Esophagus muscularis mucosa (tissue), 4 donors: ENCODE results near the gene SH3BP5L. TPM values are rescaled to one million over a fixed set of nuclear protein-coding genes. Genes with fewer than 3 reads are reported as not detected.

Source experiments
- DNase-seq: peaks from one replicate; pipeline ENCODE4 v3.0.0-alpha.2; 2017; ENCODE audit errors: extremely low spot score
- H3K27ac ChIP-seq, 4 donors: fragments of 200-600 bp; sonication (generic); replicated peaks in 1 of 4; 1 replicate in 3 of 4; 2 replicates in 1 of 4; pipeline ENCODE4 v1.5.1; 2016 to 2019; ENCODE audit warnings: mild to moderate bottlenecking in 1 of 4
- H3K27me3 ChIP-seq, 4 donors: fragments of 200-600 bp; sonication (generic); one replicate each; pipeline versions ENCODE4 v1.5.1 to v1.6.0; 2016 to 2019
- H3K36me3 ChIP-seq, 4 donors: fragments of 200-600 bp; sonication (generic); one replicate each; pipeline ENCODE4 v1.5.1; 2016 to 2019
- H3K4me1 ChIP-seq, 4 donors: fragments of 200-600 bp; sonication (generic); one replicate each; pipeline ENCODE4 v1.5.1; 2016 to 2019
- H3K4me3 ChIP-seq, 4 donors: fragments of 200-600 bp; sonication (generic); 1 replicate in 2 of 4; 2 replicates in 2 of 4; pipeline ENCODE4 v1.5.1; 2016 to 2019; ENCODE audit warnings: mild to moderate bottlenecking in 4 of 4, moderate library complexity in 1 of 4
- H3K9me3 ChIP-seq, 4 donors: fragments of 200-600 bp; sonication (generic); 1 replicate in 3 of 4; 2 replicates in 1 of 4; pipeline ENCODE4 v1.5.1; 2016 to 2019
- EP300 ChIP-seq: sonication (generic); formaldehyde crosslinking; IDR thresholded peaks from one replicate; pipeline ENCODE4 v1.6.1; 2017; ENCODE audit warnings: antibody characterized with exemption
- POLR2A ChIP-seq: fragments of 450-650 bp; IDR thresholded peaks from one replicate; pipeline ENCODE4 v1.6.1; 2017; ENCODE audit warnings: antibody characterized with exemption, moderate library complexity, mild to moderate bottlenecking, low read depth
- POLR2AphosphoS5 ChIP-seq, 2 donors: sonication (generic); formaldehyde crosslinking; IDR thresholded peaks; one replicate each; pipeline ENCODE4 v1.6.1; 2017; ENCODE audit warnings: antibody characterized with exemption in 2 of 2
- WGBS: methylation state at CpG from one replicate; pipeline ENCODE4 v1.1.5; 2018; 5-methylcytosine and 5-hydroxymethylcytosine counted together
- intact Hi-C: fragments of 100-400 bp; cut with DNase I; formaldehyde crosslinking; loops from one replicate; pipeline ENCODE4 v1.15.1; 2023
- total RNA-seq, 4 donors: library from RNA; depleted of rRNA; stranded (reverse); fragments of >200 nt; gene quantifications; one replicate each; pipeline versions ENCODE4 v1.1.0 to v1.2.1, GENCODE V29; 2016
- TF ChIP-seq, protein P1 (sequence below), 3 experiments: fragments of 200-600 bp in 2 of 3; fragments of 450-650 bp in 1 of 3; sonication (generic) in 2 of 3; IDR thresholded peaks; one replicate each; pipeline ENCODE4 v1.5.1; 2017 to 2019; ENCODE audit warnings: antibody characterized with exemption in 3 of 3, mild to moderate bottlenecking in 2 of 3, moderate library complexity in 1 of 3

The SH3BP5L gene
- total RNA-seq, 4 donors from 2014 or later = 19.9 to 36.2 (median 28.3) TPM

DNA sequence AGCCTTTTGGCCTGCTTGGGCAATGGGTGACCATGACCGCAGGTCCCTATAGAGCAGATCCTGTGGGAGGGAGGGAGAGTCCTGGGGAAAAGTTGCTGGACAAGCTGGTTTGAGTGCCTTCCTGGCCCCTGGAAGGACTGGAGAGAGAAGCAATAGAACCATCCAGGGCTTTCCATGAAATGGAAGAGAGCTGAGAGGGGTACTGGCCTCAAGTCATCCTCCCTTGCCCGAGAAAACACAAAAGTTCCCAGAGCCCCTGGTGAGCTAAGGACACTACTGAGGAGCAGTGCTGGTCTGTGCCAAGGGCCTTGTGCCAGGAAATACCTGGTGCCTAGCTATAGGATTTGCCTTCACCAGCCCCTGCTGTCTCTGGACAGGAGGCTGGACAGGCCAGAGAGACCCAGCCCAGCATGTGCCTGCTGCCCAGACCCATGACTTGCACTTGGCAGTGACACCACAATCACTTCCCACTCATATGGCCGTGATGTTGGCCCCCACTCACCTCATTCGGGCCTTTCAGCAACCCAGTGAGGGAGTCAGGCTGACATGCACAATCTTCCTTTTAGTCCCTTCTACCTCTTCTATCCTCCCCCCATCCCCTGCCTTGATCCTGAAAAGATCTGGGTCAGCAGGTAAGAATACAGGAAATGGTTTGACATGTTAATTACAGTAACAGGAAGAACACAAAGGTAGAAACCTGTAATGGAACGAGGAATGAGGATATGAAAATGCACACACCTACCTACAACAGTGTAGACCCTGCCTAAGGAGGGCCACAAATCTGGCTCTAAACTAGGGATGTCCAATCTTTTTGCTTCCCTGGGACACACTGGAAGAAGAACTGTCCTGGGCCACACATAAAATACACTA, 7.0 kb downstream of the SH3BP5L start:
- Histone ChIP-seq H3K27me3 (no peaks in the 10 kb centered on the region), H3K4me3 (no peak overlapping the region), H3K27ac (no peak overlapping the region), H3K9me3 (no peaks in the 10 kb centered on the region), H3K4me1 (peaks cover 38 to 55% (median 51%) of the 10 kb centered on the region in 4 donors), H3K36me3 (peaks cover 27 to 70% (median 59%) of the 10 kb centered on the region in 4 donors)
- no peak for DNase-seq
- no peak for TF ChIP-seq EP300
- TF ChIP-seq POLR2A = no peak
- no peak for TF ChIP-seq POLR2AphosphoS5 (IDR thresholded peaks at IDR 0.05)
- TF ChIP-seq, protein P1, sequence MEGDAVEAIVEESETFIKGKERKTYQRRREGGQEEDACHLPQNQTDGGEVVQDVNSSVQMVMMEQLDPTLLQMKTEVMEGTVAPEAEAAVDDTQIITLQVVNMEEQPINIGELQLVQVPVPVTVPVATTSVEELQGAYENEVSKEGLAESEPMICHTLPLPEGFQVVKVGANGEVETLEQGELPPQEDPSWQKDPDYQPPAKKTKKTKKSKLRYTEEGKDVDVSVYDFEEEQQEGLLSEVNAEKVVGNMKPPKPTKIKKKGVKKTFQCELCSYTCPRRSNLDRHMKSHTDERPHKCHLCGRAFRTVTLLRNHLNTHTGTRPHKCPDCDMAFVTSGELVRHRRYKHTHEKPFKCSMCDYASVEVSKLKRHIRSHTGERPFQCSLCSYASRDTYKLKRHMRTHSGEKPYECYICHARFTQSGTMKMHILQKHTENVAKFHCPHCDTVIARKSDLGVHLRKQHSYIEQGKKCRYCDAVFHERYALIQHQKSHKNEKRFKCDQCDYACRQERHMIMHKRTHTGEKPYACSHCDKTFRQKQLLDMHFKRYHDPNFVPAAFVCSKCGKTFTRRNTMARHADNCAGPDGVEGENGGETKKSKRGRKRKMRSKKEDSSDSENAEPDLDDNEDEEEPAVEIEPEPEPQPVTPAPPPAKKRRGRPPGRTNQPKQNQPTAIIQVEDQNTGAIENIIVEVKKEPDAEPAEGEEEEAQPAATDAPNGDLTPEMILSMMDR (IDR thresholded peaks at IDR 0.05) = no peak
- intact Hi-C loops = no loop called here
- WGBS = 61% methylated on average over 5 of the region's 5 CpGs

GRCh38 chr1:248817065-248817464, 8.7 kb downstream of the SH3BP5L start:
- Histone ChIP-seq H3K4me1 (peaks cover 21 to 38% (median 34%) of the 10 kb centered on the region in 4 donors), H3K36me3 (peaks cover 37 to 80% (median 72%) of the 10 kb centered on the region in 4 donors), H3K9me3 (no peaks in the 10 kb centered on the region), H3K27ac (no peak overlapping the region), H3K27me3 (no peaks in the 10 kb centered on the region), H3K4me3 (no peak overlapping the region)
- no peak for TF ChIP-seq POLR2A
- no peak for TF ChIP-seq POLR2AphosphoS5 (IDR thresholded peaks at IDR 0.05)
- TF ChIP-seq, protein P1 (IDR thresholded peaks at IDR 0.05) = no peak
- TF ChIP-seq EP300 = no peak
- no peak for DNase-seq
- 79% methylated on average over 3 of the region's 6 CpGs for WGBS
- intact Hi-C loops = no loop called here

- Histone ChIP-seq H3K9me3 (no peaks in the 10 kb centered on the region), H3K4me3 (no peak overlapping the region), H3K4me1 (peaks cover 14 to 34% (median 33%) of the 10 kb centered on the region in 4 donors), H3K27me3 (no peaks in the 10 kb centered on the region), H3K27ac (no peak overlapping the region), H3K36me3 (peaks cover 37 to 83% (median 77%) of the 10 kb centered on the region in 4 donors)
- WGBS = 87% methylated on average over 13 of the region's 13 CpGs
- no peak for TF ChIP-seq POLR2AphosphoS5 (IDR thresholded peaks at IDR 0.05)
- TF ChIP-seq, protein P1 (IDR thresholded peaks at IDR 0.05) = no peak
- no peak for TF ChIP-seq EP300
- no peak for DNase-seq
- intact Hi-C loops = no loop called here
Measured at GRCh38 chr1:248816042-248816851, 9.5 kb downstream of the SH3BP5L start.

DNA sequence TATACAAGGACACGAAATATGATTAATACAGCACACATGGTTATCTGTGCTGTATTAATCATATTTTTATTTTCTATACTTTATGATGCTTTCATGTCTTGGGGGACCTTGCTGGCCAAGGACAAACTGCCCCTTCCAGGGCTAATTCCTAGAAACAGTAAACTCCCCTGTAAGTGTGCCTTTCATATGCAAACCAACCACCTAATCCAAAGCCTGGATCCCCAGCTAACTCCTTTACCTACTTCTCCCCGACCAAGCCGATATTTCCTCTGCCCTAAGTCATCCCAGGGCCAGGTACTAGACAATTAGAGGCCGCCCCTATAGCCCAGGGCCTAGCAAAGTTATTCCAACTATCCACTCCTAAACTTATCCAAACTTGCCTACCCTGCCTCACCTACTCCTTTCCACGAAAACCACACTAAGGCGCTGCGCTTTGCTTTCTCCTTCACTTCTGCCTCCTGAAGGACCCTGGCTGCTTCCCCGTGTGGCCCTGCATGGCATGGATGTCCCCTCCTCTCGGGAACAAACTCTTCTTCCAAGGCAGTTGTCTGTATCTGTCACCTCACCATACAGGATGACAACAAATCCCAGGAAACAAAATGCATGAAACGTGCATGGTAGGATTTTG, 10.2 kb downstream of the SH3BP5L start:
- intact Hi-C loops = no loop called here

More for the DNA sequence above, 10.2 kb downstream of the SH3BP5L start:
- Histone ChIP-seq H3K9me3 (no peaks in the 10 kb centered on the region), H3K27ac (no peak overlapping the region), H3K4me1 (peaks cover 16 to 34% (median 33%) of the 10 kb centered on the region in 4 donors), H3K36me3 (peaks cover 37 to 81% (median 74%) of the 10 kb centered on the region in 4 donors), H3K27me3 (no peaks in the 10 kb centered on the region), H3K4me3 (no peak overlapping the region)
- DNase-seq = no peak
- TF ChIP-seq EP300 = no peak
- no peak for TF ChIP-seq POLR2A
- no peak for TF ChIP-seq POLR2AphosphoS5 (IDR thresholded peaks at IDR 0.05)
- TF ChIP-seq, protein P1 (IDR thresholded peaks at IDR 0.05) = no peak
- 89% methylated on average over 10 of the region's 10 CpGs for WGBS
